GM21576 (cell line): ENCODE results near the gene PDXK.

Source experiments
- ATAC-seq: cut with Tn5 transposase; IDR thresholded peaks from one replicate; pipeline ENCODE4 v1.9.1; 2021; ENCODE audit warnings: mild to moderate bottlenecking, moderate library complexity; ENCODE audit not compliant: unreplicated experiment

Gene PDXK

GRCh38 chr21:43778469-43779335 is 59.8 kb downstream of the PDXK start:
- ATAC-seq: no peak

DNA sequence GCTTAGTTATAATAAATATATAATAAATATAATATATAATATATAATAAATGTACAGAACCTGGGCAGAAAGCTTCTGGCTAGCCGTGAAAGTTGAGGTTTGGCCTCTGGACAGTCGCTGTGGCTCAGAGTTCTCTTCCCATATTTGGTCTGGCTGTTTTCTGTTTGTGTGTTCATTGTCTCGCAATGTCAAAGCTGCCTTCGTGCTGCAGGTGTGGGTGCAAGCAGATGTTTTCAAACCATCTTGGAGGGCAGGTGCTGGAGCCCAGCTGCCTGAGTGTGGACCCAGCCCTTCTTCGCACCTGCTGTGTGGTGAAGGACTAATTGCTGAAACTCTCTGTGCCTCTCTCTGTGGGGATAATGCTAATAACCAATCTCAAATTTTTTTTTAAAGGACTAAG is 60.7 kb downstream of the PDXK start:
- ATAC-seq: no peak

DNA sequence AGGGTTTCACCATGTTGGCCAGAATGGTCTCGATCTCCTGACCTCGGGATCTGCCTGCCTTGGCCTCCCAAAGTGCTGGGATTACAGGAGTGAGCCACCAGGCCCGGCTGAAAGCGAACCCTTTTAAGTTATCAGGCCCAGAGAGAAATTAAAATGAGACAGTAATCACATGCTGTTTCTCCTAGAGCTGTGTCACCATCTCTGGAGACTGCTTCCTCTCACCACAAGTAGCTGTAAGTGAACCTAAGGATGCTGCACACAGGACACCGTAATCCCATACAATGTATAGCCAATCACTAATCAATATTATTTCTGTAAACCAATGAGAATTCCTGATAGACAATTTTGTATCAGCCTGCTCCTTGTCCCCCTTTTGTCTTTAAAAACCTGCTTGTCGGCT is 62.9 kb downstream of the PDXK start:
- ATAC-seq: no peak

- ATAC-seq: no peak
Observed at GRCh38 chr21:43782431-43783097, 63.6 kb downstream of the PDXK start.

DNA sequence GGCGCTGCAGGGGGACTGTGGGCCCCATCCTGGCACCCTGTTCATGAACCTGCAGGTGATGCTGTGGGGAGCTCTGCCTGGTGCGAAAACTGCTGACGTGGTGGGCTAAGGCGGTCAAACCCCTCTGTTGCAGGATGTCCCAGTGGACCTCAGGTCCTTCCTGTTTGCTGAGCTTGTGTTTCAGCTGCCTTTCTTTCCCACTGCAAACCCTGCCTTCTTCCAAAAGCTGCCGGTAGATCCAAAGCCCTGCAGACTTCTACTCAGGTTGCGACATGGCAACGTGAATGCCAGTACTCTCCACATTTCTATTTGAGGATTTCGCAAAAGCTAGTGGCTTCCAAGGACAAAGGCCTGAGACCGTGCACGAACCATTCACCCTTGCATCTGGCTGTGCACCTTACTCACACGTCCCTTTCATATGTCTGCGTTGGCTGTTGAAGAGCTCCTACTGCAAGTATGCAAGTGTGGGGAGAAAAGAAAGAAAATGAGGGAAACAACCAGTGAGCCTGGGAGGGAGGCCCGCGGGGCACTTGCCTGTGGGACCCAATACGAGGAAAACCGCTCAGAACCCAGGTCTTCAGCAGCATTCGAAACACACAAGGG is 64.3 kb downstream of the PDXK start:
- ATAC-seq: no peak

GRCh38 chr21:43785134-43785533 is 66.2 kb downstream of the PDXK start:
- no peak for ATAC-seq

- no peak for ATAC-seq
Observed at GRCh38 chr21:43786300-43786806, 67.4 kb downstream of the PDXK start.

- ATAC-seq: no peak
Observed at GRCh38 chr21:43786807-43787440, 68.0 kb downstream of the PDXK start.

DNA sequence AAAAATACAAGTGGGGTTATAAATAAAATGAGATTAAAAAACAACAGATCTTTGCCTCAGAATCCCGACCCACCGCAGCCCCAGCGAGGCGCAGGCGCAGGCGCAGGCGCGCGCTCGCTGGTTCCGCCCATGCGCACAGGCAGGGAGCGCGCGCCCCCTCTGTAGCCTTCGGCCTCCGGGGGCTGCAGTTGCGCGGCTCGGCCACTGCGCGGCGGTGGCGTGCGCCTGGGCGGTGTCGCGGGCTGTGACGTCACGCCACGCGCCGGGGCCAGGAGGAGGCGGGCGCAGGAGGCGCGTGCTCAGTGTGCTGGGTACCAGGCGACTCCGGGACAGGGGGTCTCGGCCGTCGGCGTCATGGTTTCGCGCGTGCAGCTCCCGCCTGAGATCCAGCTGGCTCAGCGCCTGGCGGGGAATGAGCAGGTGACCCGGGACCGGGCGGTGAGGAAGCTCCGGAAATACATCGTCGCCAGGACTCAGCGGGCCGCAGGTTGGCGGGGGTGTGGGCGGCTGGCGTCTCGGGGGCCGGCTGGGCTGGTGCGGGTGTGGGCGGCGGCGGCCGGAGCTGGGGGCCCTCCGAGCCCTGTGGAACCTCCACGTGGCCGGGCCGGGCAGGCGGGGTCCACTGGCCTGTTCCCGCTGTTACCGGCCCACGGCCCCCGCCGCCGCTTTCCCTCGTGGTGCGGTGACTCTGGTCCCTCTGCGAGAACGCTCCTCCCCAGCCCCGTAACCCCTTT is 70.5 kb downstream of the PDXK start, which contains the start of gene RRP1:
RRP1 (plus strand) TSS at position 302 of the 734 bp plus-strand sequence; CDS start at position 355, 53 bp downstream.
- ATAC-seq: peak; percentile 76

DNA sequence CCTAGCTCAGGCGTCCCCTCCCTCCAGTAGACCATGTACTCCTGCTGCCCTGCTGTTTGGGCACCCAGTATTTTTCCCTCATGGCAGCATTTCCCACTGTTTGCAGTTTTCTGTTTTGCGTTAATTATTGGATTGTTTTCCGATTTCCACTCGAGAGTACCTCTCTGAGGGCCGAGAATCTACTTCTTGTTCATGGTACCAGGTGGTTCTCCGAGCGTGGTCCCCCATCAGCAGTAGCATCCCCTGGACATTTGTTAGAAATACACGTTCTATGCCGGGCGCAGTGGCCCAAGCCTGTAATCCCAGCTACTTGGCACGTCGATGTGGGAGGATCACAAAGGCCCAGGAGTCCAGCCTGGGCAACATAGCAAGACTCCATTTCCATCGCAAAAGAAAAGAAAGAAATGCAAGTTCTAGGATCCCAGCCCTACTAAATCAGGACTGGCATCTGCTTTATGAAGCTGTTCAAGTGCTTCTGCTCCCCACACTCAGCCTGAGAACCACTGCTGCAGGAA is 71.1 kb downstream of the PDXK start:
- no peak for ATAC-seq

- no peak for ATAC-seq
Observed at GRCh38 chr21:43792406-43792805, 73.5 kb downstream of the PDXK start.

DNA sequence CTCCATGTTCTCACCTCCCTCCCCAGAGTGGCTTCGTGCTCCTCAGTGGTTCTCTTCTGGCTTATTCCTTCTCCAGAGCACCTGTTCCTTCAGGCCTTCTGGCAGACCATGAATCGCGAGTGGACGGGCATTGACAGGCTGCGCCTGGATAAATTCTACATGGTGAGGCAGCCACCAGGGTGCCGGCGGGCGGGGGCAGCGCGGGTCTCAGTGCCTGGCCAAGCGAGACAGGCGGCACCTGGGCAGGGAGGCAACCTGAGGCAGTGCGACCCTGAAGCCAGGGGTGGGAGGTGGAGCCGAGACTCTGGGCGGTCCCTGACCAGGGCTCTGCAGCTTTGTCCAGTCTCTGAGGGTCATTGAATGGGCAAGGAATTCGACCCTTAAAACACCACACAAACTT is 74.3 kb downstream of the PDXK start:
- ATAC-seq: no peak

DNA sequence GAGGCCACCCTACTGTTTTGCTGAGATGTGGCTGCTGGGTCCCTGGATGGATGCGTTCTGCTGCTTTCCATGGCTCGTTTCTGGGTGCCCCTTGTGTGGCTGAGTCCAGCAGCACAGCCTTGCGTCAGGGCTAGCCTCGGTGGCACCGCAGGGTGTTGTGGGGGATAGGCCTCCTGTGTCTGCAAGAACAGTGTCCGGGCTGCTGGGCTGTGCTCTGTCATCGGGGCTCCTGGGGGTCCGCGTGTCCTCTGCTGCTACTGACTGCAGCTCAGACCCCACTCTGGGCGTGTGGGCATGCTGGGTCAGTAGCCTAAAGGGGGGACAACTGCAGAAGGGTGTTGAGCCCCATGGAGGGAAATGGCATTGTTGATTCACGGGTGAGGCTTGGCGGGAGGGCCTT is 75.4 kb downstream of the PDXK start:
- no peak for ATAC-seq

DNA sequence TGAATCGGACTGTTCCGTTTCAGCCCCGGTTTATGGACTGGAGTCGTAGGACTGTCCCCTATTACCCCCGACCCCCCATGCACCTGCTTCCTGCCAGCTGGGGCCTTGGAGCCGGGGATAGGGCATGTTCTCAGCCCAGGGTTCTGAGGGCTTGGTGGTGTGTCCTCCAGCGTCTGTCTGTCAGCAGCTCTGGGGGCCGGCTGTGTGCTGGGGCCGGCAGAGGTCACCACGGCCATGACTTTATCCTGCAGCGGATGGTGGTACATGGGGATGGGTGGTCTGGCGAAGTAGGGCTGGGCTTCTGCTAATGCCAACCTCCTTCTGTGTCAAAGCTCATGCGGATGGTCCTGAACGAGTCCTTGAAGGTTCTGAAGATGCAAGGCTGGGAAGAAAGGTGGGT is 75.9 kb downstream of the PDXK start:
- no peak for ATAC-seq

GRCh38 chr21:43797415-43797814 is 78.5 kb downstream of the PDXK start:
- ATAC-seq: no peak

DNA sequence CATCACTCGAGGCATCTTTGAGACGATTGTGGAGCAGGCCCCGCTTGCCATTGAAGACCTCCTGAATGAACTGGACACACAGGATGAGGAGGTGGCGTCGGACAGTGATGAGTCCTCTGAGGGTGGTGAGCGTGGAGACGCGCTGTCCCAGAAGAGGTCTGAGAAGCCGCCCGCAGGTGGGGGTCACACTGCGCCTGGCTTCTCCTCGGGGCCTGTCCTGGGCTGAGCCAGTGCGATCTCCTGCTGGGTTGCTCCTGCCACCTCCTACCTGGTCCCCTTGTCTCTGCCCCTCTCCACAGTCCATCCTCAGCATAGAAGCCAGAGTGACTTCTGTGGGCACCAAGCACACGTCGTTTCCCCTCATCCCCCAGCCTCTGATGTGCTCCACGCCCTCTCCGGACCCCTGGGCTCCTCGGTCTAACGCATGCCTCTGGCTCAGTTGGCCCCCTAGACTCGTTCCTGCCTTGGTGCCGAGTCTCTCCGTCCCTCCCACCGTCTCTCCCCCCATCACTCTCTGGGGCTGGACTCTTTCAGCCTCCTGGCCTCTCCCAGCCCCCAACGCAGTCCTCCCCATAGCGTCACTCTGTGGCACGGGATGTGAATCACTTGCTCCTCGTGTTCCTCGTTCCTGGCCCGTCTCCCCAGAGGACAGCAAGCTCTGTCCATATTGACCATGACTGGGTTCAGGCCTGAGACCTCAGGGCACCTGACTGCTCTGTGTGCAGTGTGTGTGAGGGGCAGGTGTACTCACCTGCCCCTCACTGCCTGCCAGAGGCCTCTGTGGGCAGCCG is 79.2 kb downstream of the PDXK start:
- ATAC-seq: no peak

DNA sequence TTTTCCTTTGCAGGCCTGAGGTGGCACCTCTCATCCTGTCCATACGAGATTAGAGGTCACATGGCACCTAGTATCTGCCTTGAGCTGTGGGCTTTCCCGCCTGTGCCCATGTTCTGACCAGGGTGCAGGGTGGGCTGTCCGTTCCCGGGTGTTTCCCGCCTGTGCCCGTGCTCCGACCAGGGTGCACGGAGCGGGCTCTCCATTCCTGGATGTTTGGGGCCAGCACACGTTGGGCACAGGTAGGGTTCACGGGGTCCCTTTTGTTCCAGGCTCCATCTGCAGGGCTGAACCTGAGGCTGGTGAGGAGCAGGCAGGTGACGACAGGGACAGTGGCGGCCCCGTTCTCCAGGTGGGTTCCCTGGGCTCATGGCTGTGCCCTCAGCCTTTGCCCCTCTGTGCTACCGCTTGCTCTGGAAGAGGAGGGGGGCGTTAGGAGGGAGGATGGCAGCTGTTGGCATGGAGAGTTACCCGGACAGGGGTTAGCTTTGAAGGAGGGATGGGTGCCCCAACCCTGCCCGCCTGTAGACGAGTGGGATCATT is 80.4 kb downstream of the PDXK start:
- no peak for ATAC-seq

DNA sequence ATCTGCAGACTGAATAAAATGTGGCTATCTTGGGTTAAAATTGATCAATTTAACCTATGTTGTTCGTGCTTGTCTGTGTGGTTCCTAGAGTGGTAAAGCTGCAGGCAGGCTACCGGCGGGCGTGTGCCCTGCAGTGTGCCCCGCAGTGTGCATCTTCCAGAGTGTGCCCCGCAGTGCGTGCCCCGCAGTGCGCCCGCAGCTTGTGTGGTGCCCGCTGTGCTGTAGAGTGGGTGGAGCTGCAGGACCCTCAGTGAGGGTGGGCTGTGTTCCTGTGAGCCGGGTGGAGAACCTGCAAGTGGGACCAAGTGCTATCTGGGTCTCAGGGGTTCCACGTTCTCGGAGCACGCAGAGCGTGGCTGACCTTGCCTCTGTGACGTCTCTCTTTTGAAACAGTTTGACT is 81.2 kb downstream of the PDXK start:
- ATAC-seq: no peak

GRCh38 chr21:43800566-43800965 is 81.6 kb downstream of the PDXK start:
- no peak for ATAC-seq
